Esophagus (tissue), 2 donors: ENCODE data around the gene COX10. TPM values are rescaled to one million over a fixed set of nuclear protein-coding genes. Genes with fewer than 3 reads are reported as not detected.
"Not testable (repeated sequence)": the region's sequence is repeated elsewhere in the genome, so short reads cannot be mapped to it uniquely, and the experiment has no call there.

Experiments
- H3K27ac ChIP-seq, 2 donors: one replicate each; pipeline ENCODE4 v1.5.1; 2013; ENCODE audit warnings: low read depth in 2 of 2, mild to moderate bottlenecking in 2 of 2, inconsistent platforms in 1 of 2, low read length in 1 of 2, moderate library complexity in 1 of 2
- H3K27me3 ChIP-seq, 2 donors: one replicate each; pipeline ENCODE4 v1.6.1; 2013; ENCODE audit warnings: low read length in 2 of 2, control low read depth in 1 of 2, mild to moderate bottlenecking in 1 of 2; ENCODE audit not compliant: insufficient read depth in 2 of 2, control insufficient read depth in 1 of 2
- H3K36me3 ChIP-seq, 2 donors: one replicate each; pipeline ENCODE4 v1.6.1; 2013; ENCODE audit warnings: low read length in 1 of 2; ENCODE audit not compliant: control insufficient read depth in 2 of 2, insufficient read depth in 2 of 2
- H3K4me1 ChIP-seq, 2 donors: one replicate each; pipeline ENCODE4 v1.6.1; 2013; ENCODE audit warnings: low read length in 1 of 2; ENCODE audit not compliant: control insufficient read depth in 2 of 2, insufficient read depth in 2 of 2
- H3K4me3 ChIP-seq, 2 donors: one replicate each; pipeline ENCODE4 v1.5.1; 2013; ENCODE audit warnings: low read length in 2 of 2, mild to moderate bottlenecking in 2 of 2, low read depth in 1 of 2, moderate library complexity in 1 of 2
- H3K9me3 ChIP-seq, 2 donors: one replicate each; pipeline ENCODE4 v1.6.1; 2013; ENCODE audit warnings: mild to moderate bottlenecking in 2 of 2, low read depth in 1 of 2, low read length in 1 of 2, moderate library complexity in 1 of 2; ENCODE audit not compliant: control insufficient read depth in 2 of 2, insufficient read depth in 1 of 2
- WGBS, 2 donors: extraction: QIAGEN DNeasy Blood & Tissue Kit; methylation state at CpG; one replicate each; pipeline ENCODE4 v1.1.7; 2013; 5-methylcytosine and 5-hydroxymethylcytosine counted together
- polyA plus RNA-seq, 2 donors: library from polyadenylated mRNA; stranded (reverse); fragments of 200-250 nt; gene quantifications; one replicate each; pipeline ENCODE4 v1.2.3, GENCODE V29; 2013
- donor health status: healthy with polysubstance abuse.
- donor health status: Bipolar disorder and iron deficiency.

The COX10 gene
- polyA plus RNA-seq, 2 donors, result 6.8 to 9.7 TPM

DNA sequence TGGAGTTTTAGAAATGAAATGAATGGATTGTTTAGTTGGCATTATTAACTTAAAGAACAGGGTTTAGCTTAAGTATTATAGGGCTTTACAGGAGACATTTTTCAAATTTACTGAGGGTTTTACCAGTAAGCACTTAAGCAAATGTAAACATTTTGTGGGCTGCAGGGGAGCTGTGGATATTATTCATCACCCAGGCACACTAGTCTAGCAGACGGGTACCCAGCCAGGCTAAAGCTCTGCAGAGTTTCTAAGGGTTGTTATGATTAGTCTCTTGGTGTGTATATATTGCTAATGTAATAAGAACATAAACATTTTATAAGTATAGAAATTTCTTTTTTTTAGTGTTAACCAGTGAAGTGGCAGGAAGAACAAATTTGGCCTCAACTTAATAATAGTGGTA lies 110.6 kb downstream of the COX10 start:
- H3K4me3 ChIP-seq, H3K36me3 ChIP-seq, H3K4me1 ChIP-seq, H3K27ac ChIP-seq, H3K9me3 ChIP-seq, H3K27me3 ChIP-seq: not testable (repeated sequence)
- no CpG with 5 or more reads among the region's 1 CpG for WGBS, 2 donors

DNA sequence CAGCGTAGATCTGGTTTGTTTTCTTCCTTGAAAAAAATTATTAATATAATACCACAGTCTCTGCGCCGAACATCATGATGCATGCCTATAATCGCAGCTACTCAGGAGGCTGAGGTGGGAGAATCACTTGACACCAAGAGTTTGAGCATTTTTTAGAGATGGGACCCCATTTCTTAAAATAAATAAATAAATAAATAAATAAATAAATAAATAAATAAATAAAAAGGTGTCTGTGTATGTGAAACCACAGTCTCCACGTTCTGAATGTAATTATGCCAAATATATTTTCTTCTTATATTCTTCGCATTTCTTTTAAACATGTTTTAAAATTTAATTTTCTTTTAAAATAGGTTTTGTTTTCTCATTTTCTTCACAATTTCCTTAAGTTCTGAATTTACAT lies 112.8 kb downstream of the COX10 start:
- 94 to 96% methylated on average over 6 of the region's 6 CpGs for WGBS, 2 donors

DNA sequence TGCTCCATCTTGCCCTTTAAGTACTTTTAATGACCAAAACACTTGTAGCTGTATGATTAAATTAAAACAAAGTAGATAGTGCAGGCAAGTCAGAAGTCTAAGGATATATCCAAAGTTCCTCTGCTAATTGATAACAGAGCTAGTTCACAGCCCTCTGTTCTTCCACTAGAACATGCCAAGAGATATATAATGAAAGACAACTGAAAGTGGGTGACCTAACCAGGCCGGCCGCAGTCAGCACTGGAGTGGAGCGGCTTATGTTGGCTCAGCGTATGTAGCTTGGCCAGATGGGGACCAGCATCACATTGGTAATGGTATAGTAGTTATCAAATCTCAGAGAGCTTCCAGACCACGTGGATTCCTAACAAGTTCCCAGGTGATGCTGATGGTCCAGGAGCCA lies 115.2 kb downstream of the COX10 start:
- H3K27ac ChIP-seq, H3K4me3 ChIP-seq, H3K36me3 ChIP-seq, H3K9me3 ChIP-seq, H3K27me3 ChIP-seq, H3K4me1 ChIP-seq: not testable (repeated sequence)
- 96 to 98% methylated on average over 4 of the region's 5 CpGs for WGBS, 2 donors

More for the DNA sequence above, 112.8 kb downstream of the COX10 start:
- H3K27ac ChIP-seq, H3K27me3 ChIP-seq, H3K9me3 ChIP-seq, H3K4me1 ChIP-seq, H3K4me3 ChIP-seq, H3K36me3 ChIP-seq: not testable (repeated sequence)

DNA sequence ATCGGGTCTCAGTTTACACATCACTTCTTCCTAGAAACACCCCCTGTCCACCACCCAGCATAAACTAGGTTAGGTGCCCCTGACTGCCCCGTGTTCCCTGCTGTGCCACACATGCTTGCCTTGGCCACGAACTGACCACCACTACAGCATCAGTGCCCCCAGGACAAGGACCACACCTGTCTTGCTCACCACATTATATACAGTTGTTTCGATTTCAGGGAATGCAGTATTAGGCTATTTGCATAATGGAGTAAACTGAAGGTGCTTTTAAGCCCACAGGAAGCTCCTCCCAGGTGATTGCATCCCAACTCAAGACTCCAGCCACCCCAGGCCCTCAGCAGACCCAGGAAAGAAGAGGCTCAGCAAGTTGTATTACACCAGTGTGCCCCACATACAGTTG lies 117.1 kb downstream of the COX10 start:
- H3K36me3 ChIP-seq, H3K9me3 ChIP-seq, H3K27ac ChIP-seq, H3K27me3 ChIP-seq, H3K4me1 ChIP-seq, H3K4me3 ChIP-seq: not testable (repeated sequence)
- WGBS, 2 donors, result 84 to 100% methylated on average over 1 to 2 of the region's 4 CpGs

DNA sequence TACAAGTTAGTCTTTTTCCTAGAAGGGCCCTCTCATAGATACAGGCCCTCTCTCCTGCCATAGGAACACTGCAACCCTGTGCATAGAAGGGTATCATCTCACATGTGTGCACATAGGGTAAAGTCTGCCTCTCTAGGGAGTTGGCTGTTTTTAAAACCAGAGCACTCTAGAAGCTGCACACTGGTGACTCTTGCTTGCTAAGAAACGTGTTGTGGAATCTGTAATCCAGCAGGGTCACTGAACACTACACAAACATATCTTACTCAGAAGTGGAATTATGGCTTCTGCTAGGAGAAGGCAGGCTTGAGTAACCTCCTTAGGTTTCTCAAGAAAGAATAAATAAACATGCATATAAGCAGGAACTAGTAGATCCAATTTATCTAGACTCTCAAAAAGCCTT lies 121.5 kb downstream of the COX10 start:
- H3K27ac ChIP-seq, H3K9me3 ChIP-seq, H3K27me3 ChIP-seq, H3K36me3 ChIP-seq, H3K4me3 ChIP-seq, H3K4me1 ChIP-seq: not testable (repeated sequence)
- WGBS, 2 donors, result 85 to 86% methylated on average over 1 of the region's 1 CpG

DNA sequence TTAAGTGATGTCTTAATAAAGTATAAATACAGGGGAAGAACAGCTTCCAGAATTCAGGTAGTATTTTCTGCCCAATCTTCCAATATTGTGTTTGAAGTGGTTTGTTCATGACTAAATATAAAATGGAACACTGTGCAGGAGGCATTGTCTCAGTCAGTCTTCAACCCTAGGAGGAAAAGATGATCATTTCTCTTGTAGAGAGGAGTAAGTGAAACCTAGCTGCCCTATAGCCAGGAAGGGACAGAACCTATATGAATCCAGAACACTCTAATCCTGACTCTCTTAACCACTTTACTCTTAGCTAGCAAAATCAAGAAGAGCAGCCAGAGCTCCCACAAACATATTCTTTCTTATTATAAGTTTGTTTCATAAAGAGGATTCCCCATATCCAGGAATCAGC lies 122.2 kb downstream of the COX10 start:
- H3K9me3 ChIP-seq, H3K27ac ChIP-seq, H3K27me3 ChIP-seq, H3K4me1 ChIP-seq, H3K36me3 ChIP-seq, H3K4me3 ChIP-seq: not testable (repeated sequence)

DNA sequence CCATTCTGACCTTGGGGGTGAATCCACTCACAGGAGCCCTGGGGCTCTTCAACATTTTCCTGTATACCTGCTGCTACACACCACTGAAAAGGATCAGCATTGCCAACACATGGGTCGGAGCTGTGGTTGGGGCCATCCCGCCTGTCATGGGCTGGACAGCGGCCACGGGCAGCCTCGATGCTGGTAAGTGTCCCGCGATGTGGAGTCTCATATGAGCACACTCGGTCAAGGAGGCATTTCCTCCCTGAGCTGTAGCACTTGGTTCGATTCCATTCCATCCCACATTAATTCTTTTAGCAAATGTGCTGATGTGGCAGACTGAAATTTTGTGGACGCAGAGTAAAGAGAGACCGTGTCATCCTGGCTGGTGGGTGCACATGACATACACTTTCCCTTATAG lies 122.7 kb downstream of the COX10 start:
- 79 to 83% methylated on average over 7 to 11 of the region's 11 CpGs for WGBS, 2 donors
- not testable (repeated sequence) for H3K36me3 ChIP-seq, H3K27ac ChIP-seq, H3K27me3 ChIP-seq, H3K4me3 ChIP-seq, H3K4me1 ChIP-seq, H3K9me3 ChIP-seq

DNA sequence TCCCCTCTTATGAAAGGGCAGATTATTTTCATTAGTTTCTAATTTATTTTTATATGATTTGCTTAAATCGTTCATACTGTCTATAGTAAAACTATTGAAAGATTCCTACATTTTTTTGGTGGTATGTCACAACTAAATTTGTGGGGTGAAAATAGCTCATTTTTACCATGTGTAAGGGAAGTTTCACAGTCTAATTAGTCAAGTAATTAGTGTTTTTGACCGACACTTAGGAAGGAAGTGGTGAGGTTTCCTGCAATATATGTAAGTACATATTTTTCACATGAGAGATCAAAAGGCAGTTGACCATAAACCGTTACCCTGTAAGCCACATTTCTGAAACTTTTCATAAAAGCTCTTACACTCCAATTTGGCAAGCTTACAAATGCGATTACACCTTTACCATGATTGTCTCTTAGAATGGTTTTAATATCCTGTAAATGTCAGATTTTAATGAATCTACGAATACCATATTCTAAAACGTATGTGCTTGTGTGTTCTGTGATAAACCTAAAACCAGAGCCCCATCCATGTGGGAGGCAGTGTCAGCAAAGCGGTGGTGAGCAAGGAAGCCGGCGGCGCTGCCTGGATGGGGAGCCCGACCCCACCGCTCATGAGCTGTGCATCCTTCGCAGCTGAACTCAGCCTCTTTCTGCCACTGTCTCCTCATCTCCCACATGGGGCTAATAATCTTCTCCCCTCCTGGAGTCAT lies 123.5 kb downstream of the COX10 start:
- WGBS, 2 donors, result 74 to 85% methylated on average over 12 of the region's 13 CpGs

DNA sequence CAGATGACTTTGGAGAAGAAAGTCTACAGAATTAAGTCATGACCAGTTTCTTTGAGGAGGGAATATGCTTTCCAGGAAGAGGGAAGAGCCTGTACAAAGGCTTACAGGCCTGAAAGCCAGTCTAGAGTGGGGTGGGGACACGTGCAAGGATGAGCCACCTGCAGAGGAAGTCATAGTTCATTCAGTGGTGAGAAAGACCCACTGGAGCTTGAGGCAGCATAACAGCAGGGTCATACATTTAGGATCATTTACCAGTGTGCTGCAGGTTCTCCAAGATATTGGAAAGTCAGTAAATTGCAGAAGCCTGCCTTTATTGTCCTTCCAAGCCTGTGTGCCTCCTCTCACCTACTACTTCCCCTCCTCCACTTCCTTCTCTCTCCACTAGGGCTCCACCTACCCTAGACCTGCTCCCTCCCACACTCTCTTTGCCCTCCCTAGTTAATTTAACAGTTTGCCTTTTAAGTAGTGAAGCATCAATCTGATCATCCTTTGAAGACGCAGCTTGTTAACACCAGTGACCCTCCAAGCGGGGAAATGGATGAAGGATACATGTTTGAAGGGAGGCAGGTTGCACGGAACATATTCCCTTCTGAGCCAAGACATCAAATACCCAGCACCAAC lies 127.2 kb downstream of the COX10 start:
- H3K9me3 ChIP-seq, result peaks cover 0 to 2% of the 10 kb centered on the region in 2 donors
- H3K4me3 ChIP-seq, result no peak overlapping the region
- no peaks in the 10 kb centered on the region for H3K4me1 ChIP-seq
- H3K27me3 ChIP-seq, result no peaks in the 10 kb centered on the region
- WGBS, 2 donors, result 84 to 90% methylated on average over 4 of the region's 4 CpGs
- H3K27ac ChIP-seq, result no peak overlapping the region
- H3K36me3 ChIP-seq, result peaks cover 0 to 10% of the 10 kb centered on the region in 2 donors

More for the DNA sequence above, 123.5 kb downstream of the COX10 start:
- H3K9me3 ChIP-seq, H3K27me3 ChIP-seq, H3K4me3 ChIP-seq, H3K4me1 ChIP-seq, H3K36me3 ChIP-seq, H3K27ac ChIP-seq: not testable (repeated sequence)

DNA sequence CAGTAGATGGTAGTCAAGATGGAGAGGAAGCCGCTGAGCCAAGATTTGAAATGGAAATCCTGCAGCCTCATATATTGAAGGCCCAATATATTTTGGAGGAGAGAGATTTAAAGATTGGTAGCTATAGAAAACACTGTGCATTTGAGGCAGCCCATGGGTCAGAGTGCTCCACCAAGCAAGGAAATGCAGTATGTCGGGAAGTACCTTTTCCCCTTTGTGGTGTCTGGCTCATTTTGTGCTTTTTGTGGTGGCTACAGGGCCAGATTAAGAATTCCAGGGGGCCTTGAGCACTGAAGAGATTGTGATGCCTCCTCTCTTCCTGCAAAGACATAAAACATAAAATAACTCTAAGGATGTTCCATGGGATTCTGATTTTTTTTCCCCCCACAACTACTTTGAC lies 127.8 kb downstream of the COX10 start:
- Histone ChIP-seq H3K36me3 (peaks cover 0 to 9% of the 10 kb centered on the region in 2 donors), H3K9me3 (peaks cover 0 to 2% of the 10 kb centered on the region in 2 donors), H3K4me1 (no peaks in the 10 kb centered on the region), H3K27ac (no peak overlapping the region), H3K4me3 (no peak overlapping the region), H3K27me3 (no peaks in the 10 kb centered on the region)
- 89 to 91% methylated on average over 2 of the region's 2 CpGs for WGBS, 2 donors
